H1 (cell line): ENCODE results near the gene OCSTAMP. TPM values are rescaled to one million over a fixed set of nuclear protein-coding genes. Genes with fewer than 3 reads are reported as not detected.

ENCODE experiments used
- CTCF ChIA-PET: fragments of 300-600 bp; sonication (Branson Sonifier 250); formaldehyde crosslinking; loops from one replicate; lab custom pipeline; 2021; ENCODE audit not compliant: partially characterized antibody; lab: Charles Lee
- POLR2A ChIA-PET: fragments of 300-600 bp; sonication (Branson Sonifier 250); formaldehyde crosslinking; loops from one replicate; lab custom pipeline; 2021; ENCODE audit warnings: inconsistent platforms; ENCODE audit not compliant: partially characterized antibody; lab: Charles Lee
- DNase-seq, 2 experiments: peaks; one replicate each; pipeline versions ENCODE4 v3.0.0 to v3.0.0-alpha.2; 2010 to 2022; ENCODE audit warnings: low spot score in 2 of 2, low read depth in 1 of 2, mixed read lengths in 1 of 2
- FAIRE-seq: peaks from 2 replicates; lab custom pipeline; 2011; peaks lifted over from hg19 to GRCh38; lab: Jason Lieb, UNC
- H2AFZ ChIP-seq: 2 replicates; pipeline ENCODE4 v1.8.1; 2012; ENCODE audit warnings: low read length, inconsistent platforms
- H2AK5ac ChIP-seq: 2 replicates; pipeline ENCODE4 v1.6.1; 2013; ENCODE audit warnings: low read depth, low read length
- H2BK120ac ChIP-seq: replicated peaks from 2 replicates; pipeline ENCODE3; 2013; ENCODE audit warnings: low read depth, low read length, inconsistent platforms
- H2BK12ac ChIP-seq: 2 replicates; pipeline ENCODE4 v1.6.1; 2013; ENCODE audit warnings: low read depth, low read length
- H2BK15ac ChIP-seq: 2 replicates; pipeline ENCODE4 v1.6.1; 2013; ENCODE audit warnings: low read length
- H2BK20ac ChIP-seq: 2 replicates; pipeline ENCODE4 v1.6.1; 2013; ENCODE audit warnings: low read length
- H2BK5ac ChIP-seq: 2 replicates; pipeline ENCODE4 v1.6.1; 2013; ENCODE audit warnings: low read depth, low read length
- H3K14ac ChIP-seq: 2 replicates; pipeline ENCODE4 v1.6.1; 2013; ENCODE audit warnings: inconsistent platforms; ENCODE audit not compliant: insufficient read length
- H3K18ac ChIP-seq: 2 replicates; pipeline ENCODE4 v1.6.1; 2013; ENCODE audit warnings: low read length; ENCODE audit errors: extremely low read depth
- H3K23ac ChIP-seq: 2 replicates; pipeline ENCODE4 v1.6.1; 2013; ENCODE audit warnings: inconsistent platforms; ENCODE audit not compliant: insufficient read length
- H3K23me2 ChIP-seq: 2 replicates; pipeline ENCODE4 v1.6.1; 2013; ENCODE audit warnings: low read depth, low read length
- H3K27ac ChIP-seq: 2 replicates; pipeline ENCODE4 v1.6.1; 2011; ENCODE audit warnings: low read depth, low read length, inconsistent platforms
- H3K27me3 ChIP-seq, 4 experiments: replicated peaks in 1 of 4; 1 replicate in 1 of 4; 2 replicates in 3 of 4; pipeline versions ENCODE4 v1.6.1 to v1.8.1; 2011 to 2013; ENCODE audit warnings: low read length in 3 of 4, mild to moderate bottlenecking in 3 of 4, inconsistent platforms in 2 of 4, mixed read lengths in 2 of 4, moderate library complexity in 1 of 4; ENCODE audit not compliant: control insufficient read depth in 3 of 4, insufficient read depth in 3 of 4; ENCODE audit errors: extremely low read depth in 1 of 4
- H3K36me3 ChIP-seq, 4 experiments: 2 replicates each; pipeline versions ENCODE4 v1.6.1 to v1.8.1; 2011 to 2013; ENCODE audit warnings: mild to moderate bottlenecking in 4 of 4, low read length in 3 of 4, moderate library complexity in 2 of 4, control low read depth in 1 of 4, inconsistent platforms in 1 of 4; ENCODE audit not compliant: insufficient read depth in 4 of 4, control insufficient read depth in 2 of 4
- H3K4ac ChIP-seq: replicated peaks from 2 replicates; pipeline ENCODE3; 2013; ENCODE audit warnings: low read length, low read depth, mixed read lengths, inconsistent platforms; ENCODE audit not compliant: insufficient read length
- H3K4me1 ChIP-seq, 4 experiments: replicated peaks in 1 of 4; 1 replicate in 1 of 4; 2 replicates in 3 of 4; pipeline versions ENCODE4 v1.6.1 to v1.8.1; 2011 to 2013; ENCODE audit warnings: low read length in 3 of 4, inconsistent platforms in 2 of 4, mixed read lengths in 1 of 4; ENCODE audit not compliant: insufficient read depth in 4 of 4, control insufficient read depth in 3 of 4
- H3K4me2 ChIP-seq, 2 experiments: 2 replicates each; pipeline versions ENCODE4 v1.6.1 to v1.8.1; 2011 to 2013; ENCODE audit warnings: low read depth in 2 of 2, low read length in 2 of 2, control low read depth in 1 of 2, inconsistent platforms in 1 of 2, mild to moderate bottlenecking in 1 of 2; ENCODE audit not compliant: insufficient read depth in 1 of 2
- H3K4me3 ChIP-seq, 4 experiments: fragments of 200-600, 300-600 bp in 1 of 4; sonication (generic), shearing (Covaris generic), sonication (Bioruptor Twin) in 1 of 4; 2 replicates each; pipeline versions ENCODE4 v1.5.1 to v1.8.1; 2011 to 2016; ENCODE audit warnings: low read length in 4 of 4, low read depth in 3 of 4, control low read depth in 2 of 4, inconsistent platforms in 2 of 4, mild to moderate bottlenecking in 2 of 4, mixed read lengths in 1 of 4, moderate library complexity in 1 of 4; ENCODE audit not compliant: insufficient read depth in 2 of 4; ENCODE audit errors: extremely low read depth in 1 of 4
- H3K56ac ChIP-seq: replicated peaks from 2 replicates; pipeline ENCODE3; 2013; ENCODE audit warnings: low read depth, mild to moderate bottlenecking, mixed read lengths, low read length, inconsistent platforms; ENCODE audit not compliant: insufficient read length
- H3K79me1 ChIP-seq: 2 replicates; pipeline ENCODE4 v1.6.1; 2013; ENCODE audit warnings: low read depth, low read length, control low read depth
- H3K79me2 ChIP-seq, 2 experiments: 2 replicates each; pipeline versions ENCODE4 v1.6.1 to v1.8.1; 2012 to 2013; ENCODE audit warnings: low read length in 2 of 2, mild to moderate bottlenecking in 2 of 2, inconsistent platforms in 1 of 2; ENCODE audit not compliant: insufficient read depth in 2 of 2, control insufficient read depth in 1 of 2
- H3K9ac ChIP-seq, 4 experiments: replicated peaks in 1 of 4; 1 replicate in 1 of 4; 2 replicates in 3 of 4; pipeline versions ENCODE4 v1.6.1 to v1.8.1; 2011 to 2013; ENCODE audit warnings: low read depth in 3 of 4, low read length in 3 of 4, control low read depth in 2 of 4, mild to moderate bottlenecking in 2 of 4, moderate library complexity in 2 of 4, inconsistent platforms in 1 of 4; ENCODE audit errors: extremely low read depth in 1 of 4
- H3K9me3 ChIP-seq, 2 experiments: 2 replicates each; pipeline versions ENCODE4 v1.6.1 to v1.8.1; 2012 to 2013; ENCODE audit warnings: mild to moderate bottlenecking in 2 of 2, moderate library complexity in 2 of 2, control low read depth in 1 of 2, inconsistent platforms in 1 of 2, low read depth in 1 of 2, low read length in 1 of 2, mixed read lengths in 1 of 2; ENCODE audit not compliant: insufficient read depth in 2 of 2
- H4K20me1 ChIP-seq, 2 experiments: replicated peaks in 1 of 2; 2 replicates each; pipeline versions ENCODE3 to v1.8.1; 2011 to 2013; ENCODE audit warnings: inconsistent platforms in 2 of 2, low read length in 2 of 2, mild to moderate bottlenecking in 1 of 2; ENCODE audit not compliant: insufficient read depth in 2 of 2, control insufficient read depth in 1 of 2
- H4K5ac ChIP-seq: 2 replicates; pipeline ENCODE4 v1.6.1; 2013; ENCODE audit warnings: low read length, low read depth, mixed read lengths, inconsistent platforms; ENCODE audit not compliant: insufficient read length
- H4K8ac ChIP-seq: 2 replicates; pipeline ENCODE4 v1.8.0; 2013; ENCODE audit warnings: mild to moderate bottlenecking, moderate library complexity, low read length, inconsistent platforms; ENCODE audit not compliant: insufficient read depth; ENCODE audit errors: extremely low read depth
- H4K91ac ChIP-seq: replicated peaks from 2 replicates; pipeline ENCODE3; 2013; ENCODE audit warnings: low read length, mixed read lengths, inconsistent platforms; ENCODE audit not compliant: insufficient read length
- KDM1A ChIP-seq: fragments of 200-600, 300-600 bp; sonication (generic); IDR thresholded peaks from 2 replicates; pipeline ENCODE4 v1.7.1; 2016; ENCODE audit warnings: mild to moderate bottlenecking, low read length, borderline replicate concordance
- RAD21 ChIP-seq, 2 experiments: IDR thresholded peaks in 1 of 2; conservative IDR thresholded peaks in 1 of 2; 2 replicates each; pipeline ENCODE4 v1.6.1; 2011; ENCODE audit warnings: low read depth in 2 of 2, low read length in 2 of 2, improper control_type of control experiment in 1 of 2, inconsistent platforms in 1 of 2, mild to moderate bottlenecking in 1 of 2, moderate library complexity in 1 of 2
- WGBS, 2 experiments: shearing (Covaris generic) in 1 of 2; methylation state at CpG; one replicate each; pipeline versions ENCODE4 v1.1.6 to v1.1.7; 2013 to 2015; ENCODE audit warnings: low lambda C conversion rate in 2 of 2, mixed read lengths in 2 of 2, inconsistent platforms in 1 of 2, low coverage in 1 of 2, missing lambda C conversion rate in 1 of 2; ENCODE audit not compliant: insufficient replicate concordance in 2 of 2, insufficient coverage in 1 of 2, insufficient read length in 1 of 2; ENCODE audit errors: extremely low coverage in 1 of 2, missing lambda C conversion rate in 1 of 2; 5-methylcytosine and 5-hydroxymethylcytosine counted together
- polyA plus RNA-seq, 7 experiments: library from polyadenylated mRNA; depleted of rRNA in 3 of 7; stranded (reverse) in 5 of 7; unstranded in 2 of 7; fragments of >200 nt in 5 of 7; fragments of 200-250 nt in 2 of 7; gene quantifications; 1 replicate in 5 of 7; 2 replicates in 1 of 7; 4 replicates in 1 of 7; pipeline versions ENCODE4 v1.2.1 to v1.2.3, GENCODE V29; 2011 to 2013; ENCODE audit warnings: missing spikeins in 2 of 7, mixed read lengths in 2 of 7
- total RNA-seq: library from RNA; stranded (reverse); fragmentation: NEBNext Ultra II Directional; extraction: Animal tissue kit (Norgen Biotek cat#: 25700); gene quantifications from 2 replicates; pipeline ENCODE4 v1.2.1, GENCODE V29; 2021
- TF ChIP-seq, protein P1 (sequence below), 3 experiments: IDR thresholded peaks; 1 replicate in 2 of 3; 2 replicates in 1 of 3; pipeline versions ENCODE4 v1.5.1 to v1.6.1; 2011; ENCODE audit warnings: low read length in 3 of 3, mild to moderate bottlenecking in 3 of 3, inconsistent platforms in 2 of 3, low read depth in 1 of 3, moderate library complexity in 1 of 3; ENCODE audit not compliant: insufficient read depth in 1 of 3; ENCODE audit errors: control extremely low read depth in 1 of 3

Gene OCSTAMP
- total and polyA plus RNA-seq, 2 of the 8 experiments (the other 6 are each of a cell fraction or from before 2014, with no cell fraction given): 0.09 to 0.13 TPM

DNA sequence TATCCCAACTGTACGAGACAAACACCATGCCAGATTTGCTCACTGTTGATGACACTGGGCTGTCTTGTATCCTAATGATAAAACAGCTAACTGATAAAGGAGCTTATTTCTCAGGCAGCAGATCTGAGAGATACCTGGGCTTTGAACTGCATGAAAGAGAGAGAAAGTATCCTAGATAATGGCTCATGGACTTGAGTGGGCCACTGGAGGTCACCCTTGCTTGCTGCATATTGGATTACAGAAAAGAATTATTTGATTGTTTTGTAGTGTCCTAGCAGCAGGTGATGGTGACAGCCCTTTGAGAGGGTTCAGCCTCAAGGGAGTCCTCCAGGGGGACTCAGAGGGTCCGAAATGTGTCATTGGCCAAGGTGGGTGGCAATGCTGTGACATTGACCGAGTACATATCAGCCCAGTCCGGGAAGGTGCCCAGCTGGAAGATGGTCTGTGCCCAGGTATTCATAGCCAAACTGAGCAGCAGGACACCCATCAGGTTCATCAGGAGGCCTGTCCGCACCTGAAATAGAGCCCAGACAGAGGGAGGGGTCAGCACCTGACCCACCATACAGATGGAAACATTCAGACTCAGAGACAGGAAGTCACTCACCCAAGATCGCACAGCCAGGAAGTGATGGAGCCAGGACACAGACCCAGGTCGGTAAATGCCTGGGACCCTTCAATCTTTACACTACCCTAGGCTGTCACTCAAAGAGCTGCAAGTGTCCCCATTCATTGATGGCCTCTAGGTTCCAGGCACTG is 9.4 kb upstream of the OCSTAMP start:
- Histone ChIP-seq H4K91ac (no peak overlapping the region), H3K18ac (no peak overlapping the region), H3K4me2 (no peak overlapping the region), H3K23ac (no peak overlapping the region), H3K4me1 (peaks cover 14 to 25% (median 16%) of the 10 kb centered on the region in 4 experiments), H3K79me1 (no peaks in the 10 kb centered on the region; the same call in 1 of the 2 replicates), H2AK5ac (no peak overlapping the region), H2BK120ac (no peak overlapping the region), H3K14ac (no peak overlapping the region), H3K36me3 (no peaks in the 10 kb centered on the region), H3K9me3 (no peaks in the 10 kb centered on the region), H4K20me1 (no peaks in the 10 kb centered on the region), H2BK20ac (no peak overlapping the region), H3K79me2 (no peaks in the 10 kb centered on the region), H3K4ac (no peak overlapping the region), H2BK5ac (no peak overlapping the region), H3K56ac (no peak overlapping the region), H2AFZ (no peak overlapping the region), H3K9ac (no peak overlapping the region), H3K27ac (no peak overlapping the region), H2BK15ac (0 out of 2 replicates have a peak overlapping the region, but pooled peaks have one; percentile 41), H4K5ac (no peak overlapping the region), H2BK12ac (0 out of 2 replicates have a peak overlapping the region, but pooled peaks have one; percentile 50), H3K4me3 (no peak overlapping the region), H3K27me3 (no peaks in the 10 kb centered on the region), H4K8ac (no peak overlapping the region), H3K23me2 (peaks cover 2% of the 10 kb centered on the region; the same call in 1 of the 2 replicates)
- DNase-seq: no peak
- TF ChIP-seq KDM1A (no peak), RAD21 (IDR thresholded peaks at IDR 0.05 in 1 of 2, conservative IDR thresholded peaks at IDR 0.05 in 1 of 2; ENCODE audit: low read depth in 2 of 2, low read length in 2 of 2) (peak; percentile 37 to 59; a peak in 3 of 4 replicates)
- TF ChIP-seq, protein P1, sequence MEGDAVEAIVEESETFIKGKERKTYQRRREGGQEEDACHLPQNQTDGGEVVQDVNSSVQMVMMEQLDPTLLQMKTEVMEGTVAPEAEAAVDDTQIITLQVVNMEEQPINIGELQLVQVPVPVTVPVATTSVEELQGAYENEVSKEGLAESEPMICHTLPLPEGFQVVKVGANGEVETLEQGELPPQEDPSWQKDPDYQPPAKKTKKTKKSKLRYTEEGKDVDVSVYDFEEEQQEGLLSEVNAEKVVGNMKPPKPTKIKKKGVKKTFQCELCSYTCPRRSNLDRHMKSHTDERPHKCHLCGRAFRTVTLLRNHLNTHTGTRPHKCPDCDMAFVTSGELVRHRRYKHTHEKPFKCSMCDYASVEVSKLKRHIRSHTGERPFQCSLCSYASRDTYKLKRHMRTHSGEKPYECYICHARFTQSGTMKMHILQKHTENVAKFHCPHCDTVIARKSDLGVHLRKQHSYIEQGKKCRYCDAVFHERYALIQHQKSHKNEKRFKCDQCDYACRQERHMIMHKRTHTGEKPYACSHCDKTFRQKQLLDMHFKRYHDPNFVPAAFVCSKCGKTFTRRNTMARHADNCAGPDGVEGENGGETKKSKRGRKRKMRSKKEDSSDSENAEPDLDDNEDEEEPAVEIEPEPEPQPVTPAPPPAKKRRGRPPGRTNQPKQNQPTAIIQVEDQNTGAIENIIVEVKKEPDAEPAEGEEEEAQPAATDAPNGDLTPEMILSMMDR (IDR thresholded peaks at IDR 0.05; ENCODE audit: control extremely low read depth in 1 of 3, insufficient read depth in 1 of 3, low read depth in 1 of 3, low read length in 3 of 3): peak in 2 of 3 experiments; percentile 33 to 35; a peak in 2 of 4 replicates
- no peak for FAIRE-seq
- ChIA-PET CTCF (interaction anchor here (0.6 to 4.9 kb wide), 15 partner anchors 9 to 126 kb away, joined by 3 to 64 read pairs (median 4); partner anchors contain the start of gene OCSTAMP), POLR2A (interaction anchor here (0.7 to 2.3 kb wide), 4 partner anchors 9 to 129 kb away, joined by 3 to 5 read pairs (median 4); partner anchors contain the start of genes SLC13A3 and TP53RK)
- 89% methylated on average over 7 of the region's 7 CpGs; no CpG with 5 or more reads in 1 of the 2 experiments for WGBS, 2 experiments
